Activated naive CD8-positive, alpha-beta T cell treated with anti-CD3 and anti-CD28 coated beads, Interleukin-2, amount 10 ng/mL, durations not matched to agents 7 days and 5 days (primary cell): ENCODE measurements around the gene KLHL29. TPM values are rescaled to one million over a fixed set of nuclear protein-coding genes. Genes with fewer than 3 reads are reported as not detected.
"Not testable (repeated sequence)": the region's sequence is repeated elsewhere in the genome, so short reads cannot be mapped to it uniquely, and the experiment has no call there.

Experiments
- ATAC-seq: fragments of 150-1000 bp; cut with Tn5 transposase; one replicate; pipeline ENCODE4 v1.10.0; 2021; ENCODE audit warnings: low read depth, moderate library complexity
- POLR2A ChIA-PET: fragments of 350-600 bp; sonication (Branson Sonifier 250); formaldehyde crosslinking; loops from one replicate; lab custom pipeline; 2021; ENCODE audit warnings: antibody characterized with exemption; lab: Charles Lee
- DNase-seq: peaks from one replicate; pipeline ENCODE4 v3.0.0; 2021
- H3K27ac Mint-ChIP-seq: one replicate; pipeline ENCODE4 v1.8.0; 2022; ENCODE audit warnings: mild to moderate bottlenecking, mixed read lengths
- H3K27me3 Mint-ChIP-seq: one replicate; pipeline ENCODE4 v1.8.0; 2022; ENCODE audit warnings: mild to moderate bottlenecking, moderate library complexity, mixed read lengths
- H3K36me3 Mint-ChIP-seq: one replicate; pipeline ENCODE4 v1.8.0; 2021; ENCODE audit warnings: mild to moderate bottlenecking, mixed read lengths
- H3K4me1 Mint-ChIP-seq: one replicate; pipeline ENCODE4 v1.8.0; 2021; ENCODE audit warnings: mixed read lengths
- H3K4me3 Mint-ChIP-seq: one replicate; pipeline ENCODE4 v1.8.0; 2022; ENCODE audit warnings: mild to moderate bottlenecking, moderate library complexity, mixed read lengths
- H3K9me3 Mint-ChIP-seq: one replicate; pipeline ENCODE4 v1.8.0; 2021; ENCODE audit warnings: mixed read lengths
- total RNA-seq, 2 experiments: library from RNA; stranded (reverse); gene quantifications; one replicate each; pipeline ENCODE4 v1.2.3, GENCODE V29; 2021

The KLHL29 gene
- total RNA-seq = 1 to 10 TPM; 1.6 to 1.7 TPM

- peak within 1 kb of the TSS; percentile 32 for H3K27ac Mint-ChIP-seq
- no peaks in the 10 kb centered on the region for H3K36me3 Mint-ChIP-seq
- H3K9me3 Mint-ChIP-seq = no peaks in the 10 kb centered on the region
- DNase-seq = peak; percentile 77
- H3K4me1 Mint-ChIP-seq = peaks cover 22% of the 10 kb centered on the region
- H3K4me3 Mint-ChIP-seq = peak within 1 kb of the TSS; percentile 71
- peaks cover 53% of the 10 kb centered on the region for H3K27me3 Mint-ChIP-seq
- ATAC-seq = peak; percentile 76
- POLR2A ChIA-PET = no interaction called here
These were observed at the start of gene KLHL29 for GRCh38 chr2:23384551-23385343. Gene KLHL29, plus strand, starts transcription at chr2:23385179. Its CDS starts 177,018 bp downstream, at chr2:23562197.

- H3K27me3 Mint-ChIP-seq = peaks cover 9% of the 10 kb centered on the region
- H3K4me1 Mint-ChIP-seq = no peaks in the 10 kb centered on the region
- POLR2A ChIA-PET = no interaction called here
- H3K9me3 Mint-ChIP-seq = no peaks in the 10 kb centered on the region
- H3K27ac Mint-ChIP-seq = no peak overlapping the region
- no peak overlapping the region for H3K4me3 Mint-ChIP-seq
- no peaks in the 10 kb centered on the region for H3K36me3 Mint-ChIP-seq
- DNase-seq (no peak), ATAC-seq (no peak)
These were observed 49.4 kb upstream of the KLHL29 start for GRCh38 chr2:23335550-23335949.

GRCh38 chr2:23342075-23342474, 42.9 kb upstream of the KLHL29 start:
- DNase-seq = no peak
- H3K27me3 Mint-ChIP-seq = peaks cover 20% of the 10 kb centered on the region
- no peak overlapping the region for H3K27ac Mint-ChIP-seq
- H3K4me3 Mint-ChIP-seq = no peak overlapping the region
- H3K36me3 Mint-ChIP-seq = no peaks in the 10 kb centered on the region
- H3K9me3 Mint-ChIP-seq = no peaks in the 10 kb centered on the region
- no peak for ATAC-seq
- POLR2A ChIA-PET = no interaction called here
- H3K4me1 Mint-ChIP-seq = no peaks in the 10 kb centered on the region

GRCh38 chr2:23346029-23346428, 39.0 kb upstream of the KLHL29 start:
- Mint-ChIP-seq H3K9me3 (no peaks in the 10 kb centered on the region), H3K27ac (no peak overlapping the region), H3K4me3 (no peak overlapping the region), H3K36me3 (no peaks in the 10 kb centered on the region), H3K4me1 (no peaks in the 10 kb centered on the region), H3K27me3 (peaks cover 20% of the 10 kb centered on the region)
- POLR2A ChIA-PET = no interaction called here
- DNase-seq = no peak
- ATAC-seq = no peak

GRCh38 chr2:23346781-23347180, 38.2 kb upstream of the KLHL29 start:
- H3K4me1 Mint-ChIP-seq = no peaks in the 10 kb centered on the region
- POLR2A ChIA-PET = no interaction called here
- H3K9me3 Mint-ChIP-seq = no peaks in the 10 kb centered on the region
- no peak overlapping the region for H3K4me3 Mint-ChIP-seq
- H3K27me3 Mint-ChIP-seq = peaks cover 20% of the 10 kb centered on the region
- DNase-seq (no peak), ATAC-seq (no peak)
- H3K27ac Mint-ChIP-seq = no peak overlapping the region
- H3K36me3 Mint-ChIP-seq = no peaks in the 10 kb centered on the region

- Mint-ChIP-seq H3K27me3 (peaks cover 20% of the 10 kb centered on the region), H3K4me3 (no peak overlapping the region), H3K36me3 (no peaks in the 10 kb centered on the region), H3K27ac (no peak overlapping the region), H3K9me3 (no peaks in the 10 kb centered on the region), H3K4me1 (no peaks in the 10 kb centered on the region)
- POLR2A ChIA-PET = no interaction called here
- no peak for ATAC-seq
- DNase-seq = no peak
These were observed 37.4 kb upstream of the KLHL29 start for GRCh38 chr2:23347471-23348092.

GRCh38 chr2:23348093-23348481, 36.9 kb upstream of the KLHL29 start:
- H3K4me1 Mint-ChIP-seq, H3K4me3 Mint-ChIP-seq, POLR2A ChIA-PET, DNase-seq, ATAC-seq, H3K27ac Mint-ChIP-seq, H3K9me3 Mint-ChIP-seq, H3K36me3 Mint-ChIP-seq: not testable (repeated sequence)
- peaks cover 21% of the 10 kb centered on the region for H3K27me3 Mint-ChIP-seq

- DNase-seq (no peak), ATAC-seq (no peak)
- Mint-ChIP-seq H3K4me1 (no peaks in the 10 kb centered on the region), H3K4me3 (no peak overlapping the region), H3K9me3 (no peaks in the 10 kb centered on the region), H3K27me3 (peaks cover 24% of the 10 kb centered on the region), H3K36me3 (no peaks in the 10 kb centered on the region), H3K27ac (no peak overlapping the region)
- POLR2A ChIA-PET = no interaction called here
These were observed 35.5 kb upstream of the KLHL29 start for GRCh38 chr2:23349508-23349907.

- Mint-ChIP-seq H3K4me3 (no peak overlapping the region), H3K4me1 (no peaks in the 10 kb centered on the region), H3K27ac (no peak overlapping the region), H3K9me3 (no peaks in the 10 kb centered on the region), H3K27me3 (peaks cover 18% of the 10 kb centered on the region), H3K36me3 (no peaks in the 10 kb centered on the region)
- POLR2A ChIA-PET = no interaction called here
- ATAC-seq (no peak), DNase-seq (no peak)
These were observed 34.8 kb upstream of the KLHL29 start for GRCh38 chr2:23350041-23350791.

- Mint-ChIP-seq H3K4me1 (no peaks in the 10 kb centered on the region), H3K9me3 (no peaks in the 10 kb centered on the region), H3K36me3 (no peaks in the 10 kb centered on the region), H3K27me3 (peaks cover 17% of the 10 kb centered on the region), H3K27ac (no peak overlapping the region), H3K4me3 (no peak overlapping the region)
- DNase-seq = no peak
- POLR2A ChIA-PET = no interaction called here
- ATAC-seq = no peak
These were observed 34.1 kb upstream of the KLHL29 start for GRCh38 chr2:23350792-23351355.

- POLR2A ChIA-PET = no interaction called here
- Mint-ChIP-seq H3K9me3 (no peaks in the 10 kb centered on the region), H3K36me3 (no peaks in the 10 kb centered on the region), H3K27ac (no peak overlapping the region), H3K27me3 (peaks cover 22% of the 10 kb centered on the region), H3K4me3 (no peak overlapping the region), H3K4me1 (no peaks in the 10 kb centered on the region)
- ATAC-seq (peak; percentile 95), DNase-seq (peak; percentile 74)
These were observed 33.4 kb upstream of the KLHL29 start for GRCh38 chr2:23351388-23352141.

- ATAC-seq = no peak
- Mint-ChIP-seq H3K4me3 (no peak overlapping the region), H3K4me1 (no peaks in the 10 kb centered on the region), H3K36me3 (no peaks in the 10 kb centered on the region), H3K27ac (no peak overlapping the region), H3K27me3 (peaks cover 25% of the 10 kb centered on the region), H3K9me3 (no peaks in the 10 kb centered on the region)
- POLR2A ChIA-PET = no interaction called here
- DNase-seq = no peak
These were observed 30.4 kb upstream of the KLHL29 start for GRCh38 chr2:23354554-23354953.

GRCh38 chr2:23355001-23355400, 30.0 kb upstream of the KLHL29 start:
- H3K27me3 Mint-ChIP-seq = peaks cover 25% of the 10 kb centered on the region
- POLR2A ChIA-PET = no interaction called here
- H3K9me3 Mint-ChIP-seq = no peaks in the 10 kb centered on the region
- no peaks in the 10 kb centered on the region for H3K36me3 Mint-ChIP-seq
- ATAC-seq (no peak), DNase-seq (no peak)
- H3K4me1 Mint-ChIP-seq = no peaks in the 10 kb centered on the region
- no peak overlapping the region for H3K4me3 Mint-ChIP-seq
- no peak overlapping the region for H3K27ac Mint-ChIP-seq
